Muscle layer of colon (tissue), 2 donors: Measurements from ENCODE around the gene PAX6.

ENCODE experiments used
- H3K27ac ChIP-seq: one replicate; pipeline ENCODE4 v1.7.0; 2013; ENCODE audit warnings: low read depth, mild to moderate bottlenecking, low read length, moderate library complexity
- H3K27me3 ChIP-seq, 2 donors: one replicate each; pipeline ENCODE4 v1.7.0; 2013; ENCODE audit warnings: low read length in 2 of 2, mild to moderate bottlenecking in 2 of 2; ENCODE audit not compliant: insufficient read depth in 2 of 2, control insufficient read depth in 1 of 2
- H3K36me3 ChIP-seq: one replicate; pipeline ENCODE4 v1.7.0; 2013; ENCODE audit warnings: mild to moderate bottlenecking, low read length; ENCODE audit not compliant: insufficient read depth
- H3K4me1 ChIP-seq: one replicate; pipeline ENCODE4 v1.7.0; 2013; ENCODE audit warnings: mild to moderate bottlenecking, low read length; ENCODE audit not compliant: insufficient read depth
- H3K4me3 ChIP-seq, 2 donors: one replicate each; pipeline ENCODE4 v1.7.0; 2013; ENCODE audit warnings: low read length in 2 of 2, low read depth in 1 of 2, mild to moderate bottlenecking in 1 of 2, moderate library complexity in 1 of 2
- H3K9ac ChIP-seq: one replicate; pipeline ENCODE4 v1.7.0; 2013; ENCODE audit warnings: low read length
- H3K9me3 ChIP-seq: one replicate; pipeline ENCODE4 v1.7.0; 2013; ENCODE audit warnings: mild to moderate bottlenecking, low read length
- donor health status: abdominal sarcoma.
- donor health status: Adenocarcinoma of cecum.

PAX6 gene

GRCh38 chr11:31827455-31828206 lies 16.5 kb upstream of the PAX6 start:
- no peak overlapping the region for H3K4me3 ChIP-seq
- H3K27ac ChIP-seq, result no peak overlapping the region

GRCh38 chr11:31826536-31827438 lies 15.7 kb upstream of the PAX6 start:
- no peak overlapping the region for H3K9ac ChIP-seq
- H3K9me3 ChIP-seq, result no peaks in the 10 kb centered on the region
- no peak overlapping the region for H3K27ac ChIP-seq
- peaks cover 4% of the 10 kb centered on the region for H3K4me1 ChIP-seq
- no peaks in the 10 kb centered on the region for H3K36me3 ChIP-seq
- H3K4me3 ChIP-seq, result no peak overlapping the region
- peaks cover 81 to 82% of the 10 kb centered on the region in 2 donors for H3K27me3 ChIP-seq

More at GRCh38 chr11:31827455-31828206, 16.5 kb upstream of the PAX6 start:
- peaks cover 72 to 73% of the 10 kb centered on the region in 2 donors for H3K27me3 ChIP-seq
- H3K4me1 ChIP-seq, result peaks cover 4% of the 10 kb centered on the region
- H3K9ac ChIP-seq, result no peak overlapping the region
- H3K36me3 ChIP-seq, result no peaks in the 10 kb centered on the region
- no peaks in the 10 kb centered on the region for H3K9me3 ChIP-seq

- Histone ChIP-seq H3K4me1 (peaks cover 4% of the 10 kb centered on the region), H3K36me3 (no peaks in the 10 kb centered on the region), H3K27me3 (peaks cover 86 to 89% of the 10 kb centered on the region in 2 donors), H3K27ac (no peak overlapping the region), H3K4me3 (no peak overlapping the region), H3K9me3 (no peaks in the 10 kb centered on the region), H3K9ac (no peak overlapping the region)
These were observed 14.8 kb upstream of the PAX6 start for GRCh38 chr11:31825838-31826484.

- Histone ChIP-seq H3K4me3 (no peak overlapping the region), H3K9me3 (no peaks in the 10 kb centered on the region), H3K9ac (no peak overlapping the region), H3K36me3 (no peaks in the 10 kb centered on the region), H3K27ac (no peak overlapping the region), H3K27me3 (peaks cover 91 to 93% of the 10 kb centered on the region in 2 donors), H3K4me1 (peaks cover 4% of the 10 kb centered on the region)
These were observed 14.0 kb upstream of the PAX6 start for GRCh38 chr11:31824879-31825837.

- H3K27me3 ChIP-seq, result peaks cover 91 to 93% of the 10 kb centered on the region in 2 donors
- no peaks in the 10 kb centered on the region for H3K36me3 ChIP-seq
- H3K9me3 ChIP-seq, result no peaks in the 10 kb centered on the region
- H3K4me3 ChIP-seq, result no peak overlapping the region
- H3K9ac ChIP-seq, result no peak overlapping the region
- H3K27ac ChIP-seq, result no peak overlapping the region
- H3K4me1 ChIP-seq, result peaks cover 4% of the 10 kb centered on the region
These were observed 13.3 kb upstream of the PAX6 start for GRCh38 chr11:31824332-31824878.

- Histone ChIP-seq H3K27me3 (peaks cover 88 to 96% of the 10 kb centered on the region in 2 donors), H3K27ac (no peak overlapping the region), H3K4me1 (peaks cover 4% of the 10 kb centered on the region), H3K9ac (no peak overlapping the region), H3K4me3 (no peak overlapping the region), H3K36me3 (no peaks in the 10 kb centered on the region), H3K9me3 (no peaks in the 10 kb centered on the region)
These were observed 12.7 kb upstream of the PAX6 start for GRCh38 chr11:31823644-31824331.

GRCh38 chr11:31822927-31823643 lies 12.0 kb upstream of the PAX6 start:
- no peak overlapping the region for H3K27ac ChIP-seq

GRCh38 chr11:31822175-31822926 lies 11.2 kb upstream of the PAX6 start:
- Histone ChIP-seq H3K9ac (no peak overlapping the region), H3K27me3 (peaks cover 88 to 100% of the 10 kb centered on the region in 2 donors), H3K4me3 (no peak overlapping the region), H3K9me3 (no peaks in the 10 kb centered on the region), H3K27ac (no peak overlapping the region), H3K36me3 (no peaks in the 10 kb centered on the region), H3K4me1 (peaks cover 11% of the 10 kb centered on the region)

More at GRCh38 chr11:31822927-31823643, 12.0 kb upstream of the PAX6 start:
- Histone ChIP-seq H3K27me3 (peaks cover 90 to 100% of the 10 kb centered on the region in 2 donors), H3K36me3 (no peaks in the 10 kb centered on the region), H3K4me3 (no peak overlapping the region), H3K9me3 (no peaks in the 10 kb centered on the region), H3K4me1 (peaks cover 8% of the 10 kb centered on the region), H3K9ac (no peak overlapping the region)

- no peak overlapping the region for H3K27ac ChIP-seq
These were observed 10.6 kb upstream of the PAX6 start for GRCh38 chr11:31821766-31822165.

More at GRCh38 chr11:31821766-31822165, 10.6 kb upstream of the PAX6 start:
- H3K36me3 ChIP-seq, result no peaks in the 10 kb centered on the region
- H3K9me3 ChIP-seq, result no peaks in the 10 kb centered on the region
- peaks cover 90 to 100% of the 10 kb centered on the region in 2 donors for H3K27me3 ChIP-seq
- peaks cover 14% of the 10 kb centered on the region for H3K4me1 ChIP-seq
- no peak overlapping the region for H3K9ac ChIP-seq
- H3K4me3 ChIP-seq, result no peak overlapping the region
